Suppressor macrophage treated with lipopolysaccharide for 1 hour (primary cell): Measurements from ENCODE around the gene PLEKHG4B.

Experiments used
- DNase-seq, 3 donors: peaks; one replicate each; pipeline ENCODE4 v3.0.0-alpha.2; 2020 to 2022

Gene PLEKHG4B

DNA sequence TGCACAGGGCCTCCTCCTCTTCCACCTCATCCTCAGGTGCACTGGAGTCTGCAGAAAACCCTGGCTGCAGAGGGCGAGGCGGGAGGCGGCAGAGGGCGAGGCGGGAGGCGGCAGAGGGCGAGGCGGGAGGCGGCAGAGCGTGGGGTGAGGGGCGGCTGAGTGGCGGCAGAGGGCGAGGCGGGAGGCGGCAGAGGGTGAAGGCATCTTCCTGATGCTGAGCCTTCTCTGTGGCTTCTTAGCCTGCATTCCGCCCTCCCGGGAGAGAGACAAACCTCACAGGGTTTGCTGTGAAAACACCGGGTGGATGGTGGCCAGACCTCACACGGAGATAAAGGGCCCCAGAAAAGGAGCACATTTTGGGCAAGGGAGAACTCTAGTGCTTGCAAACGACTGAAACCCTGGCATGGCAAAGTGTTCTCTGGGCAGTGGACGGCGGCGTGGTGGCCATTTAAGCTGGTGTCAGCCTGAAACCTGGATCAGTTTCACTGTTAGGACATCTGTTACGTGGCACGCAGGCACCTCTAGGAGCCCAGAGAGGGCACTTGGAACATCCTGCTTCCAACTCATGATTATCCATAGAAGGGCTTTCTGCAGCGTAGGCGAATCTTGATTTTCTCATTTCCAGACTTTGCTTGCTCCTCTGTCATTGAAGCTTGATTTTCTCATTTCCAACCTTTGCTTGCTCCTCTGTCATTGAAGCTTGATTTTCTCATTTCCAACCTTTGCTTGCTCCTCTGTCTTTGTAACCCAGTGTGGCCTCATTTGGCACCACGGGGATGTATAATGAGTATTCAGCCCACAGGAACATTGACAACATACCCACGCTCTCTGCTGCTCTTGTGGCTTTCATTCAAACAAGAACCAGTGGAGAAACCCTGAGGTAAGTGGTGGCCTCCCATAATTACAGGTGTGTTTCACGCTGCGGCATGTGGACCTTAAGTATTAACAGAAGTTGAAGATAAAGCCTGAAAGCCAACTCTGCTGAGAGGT is 16.3 kb upstream of the PLEKHG4B start:
- no peak for DNase-seq

DNA sequence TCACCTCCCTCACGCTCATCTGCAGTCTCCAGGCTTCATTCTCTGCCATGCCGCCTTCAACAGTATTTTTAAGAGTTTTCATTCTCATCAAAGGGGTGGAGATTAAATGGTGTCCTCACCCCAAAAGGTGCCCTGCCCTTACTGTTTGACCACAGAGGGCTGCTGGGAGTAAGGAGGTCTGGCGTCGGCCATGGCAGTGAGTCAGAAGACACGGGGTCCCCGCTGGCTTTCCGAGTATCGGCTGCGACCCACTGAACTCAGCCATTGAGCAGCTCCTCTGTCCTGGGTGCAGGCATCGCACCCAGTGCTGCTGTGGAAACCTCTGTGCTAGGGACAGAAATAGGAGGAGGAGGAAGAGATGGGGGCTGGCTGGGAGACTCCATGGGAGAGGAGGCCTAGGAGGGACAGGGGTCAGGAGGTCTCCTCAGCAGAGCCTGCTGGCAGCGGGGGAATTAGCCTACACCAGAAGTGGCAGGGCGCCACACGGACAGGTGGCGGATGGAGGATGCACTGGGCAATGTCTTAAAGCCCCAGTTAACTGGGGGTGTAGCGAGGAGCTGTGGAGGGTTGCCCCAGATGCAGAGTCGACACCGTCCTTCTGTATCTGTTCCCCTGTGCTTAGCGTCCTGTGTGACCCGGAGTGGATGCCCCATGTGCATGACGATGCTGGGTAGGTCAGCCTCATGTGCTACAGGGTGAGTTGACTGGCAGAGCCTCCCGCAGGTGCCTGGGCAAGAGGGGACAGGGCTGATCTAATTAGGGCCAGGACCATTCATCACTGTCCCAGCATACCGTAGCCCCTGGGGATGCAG is 15.4 kb upstream of the PLEKHG4B start:
- no peak for DNase-seq

DNA sequence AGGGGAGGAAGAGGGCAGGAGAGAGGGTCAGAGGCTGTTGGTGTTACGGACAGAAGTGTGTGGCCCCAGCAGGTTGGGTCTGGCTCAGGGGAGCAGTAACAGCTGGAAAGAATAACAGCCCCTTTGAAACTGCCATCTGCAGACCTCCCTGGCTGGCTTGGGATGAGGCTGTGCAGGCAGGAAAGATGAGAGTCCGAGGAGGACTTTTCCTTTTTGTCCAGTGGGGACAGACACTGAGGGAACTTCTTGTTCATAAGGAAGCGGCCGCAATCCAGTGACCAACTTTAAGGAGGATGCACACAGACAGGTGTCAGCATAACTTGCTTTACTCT is 14.8 kb upstream of the PLEKHG4B start:
- DNase-seq, result no peak

DNA sequence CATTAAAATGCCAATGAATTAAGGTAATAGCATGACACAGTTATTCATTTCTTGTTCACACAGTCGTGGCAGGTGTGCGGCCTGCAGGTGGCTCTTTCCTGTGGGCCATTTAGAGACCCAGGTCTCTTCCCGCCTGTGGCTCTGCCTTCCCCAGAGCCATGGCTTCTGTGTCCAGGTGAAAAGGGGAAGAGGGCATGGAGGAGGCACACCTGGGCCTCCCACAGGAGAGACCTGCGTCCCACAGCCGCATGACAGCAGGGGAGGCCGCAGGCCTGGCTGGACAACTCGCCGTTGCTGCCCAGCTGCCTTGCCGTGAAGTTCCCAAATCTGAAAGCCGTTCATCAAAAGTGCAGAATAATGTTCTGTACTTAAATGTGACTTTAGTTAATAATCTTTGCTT is 14.4 kb upstream of the PLEKHG4B start:
- DNase-seq, result no peak

DNA sequence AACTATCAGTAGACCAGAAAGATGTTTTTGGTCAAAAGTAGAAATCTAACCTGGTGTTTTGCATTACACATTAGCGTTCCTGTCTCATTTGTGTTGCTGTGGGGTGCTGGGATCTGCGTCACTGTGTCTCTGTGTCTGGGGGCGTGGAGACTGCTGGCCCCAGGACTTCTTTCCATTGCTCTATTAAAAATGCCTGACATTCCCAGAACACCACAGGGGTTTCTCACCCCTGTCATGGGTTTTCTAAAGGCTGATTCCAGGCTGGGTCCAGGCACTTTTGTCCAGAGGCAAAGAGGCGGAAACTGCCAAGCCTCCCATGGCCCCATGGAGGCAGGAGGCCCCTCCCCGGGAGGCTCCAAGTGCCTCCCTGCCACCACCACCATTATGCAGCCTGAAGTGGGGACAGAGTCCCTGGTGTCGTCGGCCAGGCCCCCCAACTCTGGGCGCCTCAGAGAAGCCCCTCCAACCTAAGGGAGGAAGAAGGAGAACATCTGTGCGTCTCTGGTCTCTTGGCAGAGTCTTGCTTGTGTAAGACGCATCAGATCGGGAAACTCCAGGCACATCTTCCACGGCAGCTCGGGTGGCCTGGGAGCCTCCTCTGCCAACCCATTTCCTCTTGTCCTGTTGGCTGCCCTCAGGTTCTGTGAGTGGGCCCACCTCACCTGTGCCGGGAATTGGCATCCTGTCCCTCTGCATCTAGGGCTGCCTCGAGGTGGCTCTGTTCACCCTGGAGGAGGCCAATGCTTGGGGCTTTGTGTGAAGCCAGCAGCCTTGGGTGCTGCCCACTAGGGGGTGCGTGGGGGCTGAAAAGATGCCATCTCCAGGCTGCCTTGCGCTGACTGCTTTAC is 13.8 kb upstream of the PLEKHG4B start:
- DNase-seq, result peak; percentile 22 to 43 (median 23)

DNA sequence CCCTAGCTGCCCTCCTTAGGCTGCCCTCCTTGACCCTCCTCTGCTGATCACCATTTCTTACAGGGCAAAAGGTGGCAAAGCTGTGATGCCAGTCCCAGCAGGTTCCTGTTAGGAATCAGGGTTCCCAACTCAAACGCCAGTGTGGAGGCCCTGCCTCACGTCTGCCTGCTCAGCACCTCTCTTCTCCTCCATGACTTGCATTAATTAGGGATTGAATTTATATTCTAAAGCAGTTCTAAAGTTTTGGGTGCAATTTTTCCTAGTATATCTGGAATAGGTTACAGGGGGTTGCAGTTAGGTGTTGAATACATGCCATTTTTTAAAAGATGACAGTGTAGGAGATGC is 13.2 kb upstream of the PLEKHG4B start:
- no peak for DNase-seq

DNA sequence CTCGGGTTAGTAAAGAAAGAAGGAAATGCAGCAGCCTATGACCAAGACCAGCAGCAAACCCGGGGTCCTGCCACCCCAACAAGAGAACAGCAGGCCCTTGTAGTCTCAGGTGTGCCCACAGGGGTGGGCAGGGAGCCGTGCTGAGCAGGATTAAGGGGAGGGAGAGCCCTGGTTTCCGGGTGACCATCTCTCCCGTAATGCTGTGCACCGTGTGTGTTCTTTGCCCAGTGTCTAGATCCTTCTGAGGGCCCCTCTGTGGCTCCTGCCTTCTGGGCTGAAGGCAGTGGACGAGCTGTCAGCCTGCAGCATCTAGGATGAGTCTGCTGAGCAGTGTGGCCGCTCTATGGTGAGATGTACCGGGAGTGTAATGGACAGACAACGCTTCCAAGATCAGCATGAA is 12.7 kb upstream of the PLEKHG4B start:
- DNase-seq, result no peak

DNA sequence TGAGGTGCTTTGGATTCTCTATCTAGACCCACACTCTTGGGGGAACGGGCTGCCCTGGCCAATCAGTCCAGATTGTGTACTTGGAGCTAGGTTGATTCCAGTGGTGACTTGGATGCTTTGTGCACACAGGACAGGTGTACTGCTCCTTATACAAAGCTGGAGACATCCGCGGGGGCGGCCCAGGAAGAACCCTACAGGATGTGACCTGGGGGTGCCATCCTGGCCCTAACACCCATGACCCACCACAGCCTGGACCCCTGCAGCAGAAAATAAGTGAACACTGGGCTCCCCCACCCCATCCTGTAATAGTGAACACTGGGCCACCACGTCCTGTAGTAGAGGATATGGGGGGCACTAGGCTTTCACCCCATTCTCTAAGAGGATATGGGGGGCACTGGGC is 12.1 kb upstream of the PLEKHG4B start:
- no peak for DNase-seq

DNA sequence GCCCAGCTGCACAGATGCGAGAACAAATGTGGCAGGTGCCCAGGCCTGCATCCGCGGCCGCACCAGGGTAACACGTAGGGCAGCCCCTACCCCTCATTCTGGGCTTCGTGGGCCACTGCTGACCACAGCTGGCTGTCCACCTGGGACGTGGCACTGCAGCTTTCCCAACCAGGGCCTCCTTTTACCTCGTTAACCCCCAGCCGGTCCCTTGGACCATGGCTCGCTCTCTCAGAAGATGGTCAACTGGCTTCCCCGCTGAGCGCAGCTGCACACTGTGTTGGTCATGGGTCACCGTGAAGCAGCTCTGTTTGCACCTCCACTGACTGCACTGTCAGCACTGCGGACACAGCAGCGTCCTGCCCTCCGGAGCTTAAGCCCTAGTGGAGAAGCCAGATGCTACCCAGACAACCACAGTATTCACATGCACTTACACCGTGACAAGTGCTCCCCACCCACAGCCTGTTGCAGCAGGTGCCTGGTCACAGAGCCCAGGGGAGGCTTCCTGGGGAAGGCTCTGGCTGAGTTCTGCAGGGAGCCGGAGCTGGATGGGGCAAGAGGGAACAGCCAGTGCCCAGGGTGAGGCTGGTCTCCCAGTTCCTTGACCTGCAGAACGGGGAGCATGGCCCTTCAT is 10.5 kb upstream of the PLEKHG4B start:
- DNase-seq, result no peak

DNA sequence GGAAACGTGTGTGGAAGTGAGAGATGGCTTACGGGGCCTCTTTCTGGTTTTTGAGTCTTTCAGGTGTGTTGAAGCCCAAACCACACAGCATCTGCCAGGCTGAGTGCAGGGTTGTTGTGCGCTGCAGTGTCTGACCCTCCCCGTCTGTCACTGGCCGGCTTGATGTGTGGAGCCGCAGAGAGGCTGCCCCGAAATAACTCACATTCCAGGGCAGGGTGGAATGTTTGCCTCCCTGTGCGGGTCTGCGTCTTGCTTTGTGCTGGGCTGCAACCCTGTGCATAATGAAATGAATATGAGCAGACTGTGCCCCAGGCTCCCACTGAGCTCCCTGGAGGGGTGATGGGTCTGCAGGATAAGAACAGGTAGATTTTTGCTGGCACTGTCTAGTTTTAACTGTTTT is 9.9 kb upstream of the PLEKHG4B start:
- DNase-seq, result no peak

DNA sequence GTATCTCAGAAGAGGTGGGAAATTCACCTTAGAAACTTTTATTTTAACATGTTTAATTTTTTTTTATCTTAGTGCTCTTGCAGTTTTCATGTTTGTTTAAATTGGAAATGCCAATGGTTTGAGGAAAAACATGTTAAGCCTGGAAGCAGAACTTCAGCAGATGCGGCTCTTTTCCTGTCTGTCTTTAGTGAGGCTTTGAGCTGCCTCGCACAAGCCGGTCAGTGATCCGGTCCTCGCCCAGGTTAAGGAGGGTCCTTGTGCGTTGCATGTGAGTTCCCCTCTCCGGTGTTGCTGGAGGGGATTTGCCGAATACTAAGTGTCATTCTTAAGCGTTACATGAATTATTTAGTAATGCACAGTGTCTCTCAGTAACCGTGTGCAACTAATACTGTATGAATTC is 9.4 kb upstream of the PLEKHG4B start:
- DNase-seq, result no peak

DNA sequence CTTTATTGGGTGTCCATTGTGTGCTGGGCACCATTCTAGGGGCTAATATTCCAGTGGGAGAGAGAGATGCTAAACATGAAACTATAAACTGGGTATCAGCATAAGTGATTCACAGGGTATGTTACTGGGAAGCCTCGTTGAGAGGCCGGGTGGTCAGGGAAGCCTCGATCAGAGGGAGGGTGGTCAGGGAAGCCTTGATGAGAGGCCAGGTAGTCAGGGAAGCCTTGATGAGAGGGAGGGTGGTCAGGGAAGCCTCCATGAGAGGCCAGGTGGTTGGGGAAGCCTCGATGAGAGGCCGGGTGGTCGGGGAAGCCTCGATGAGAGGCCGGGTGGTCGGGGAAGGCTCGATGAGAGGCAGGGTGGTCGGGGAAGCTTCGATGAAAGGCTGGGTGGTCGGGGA is 8.9 kb upstream of the PLEKHG4B start:
- DNase-seq, result no peak

DNA sequence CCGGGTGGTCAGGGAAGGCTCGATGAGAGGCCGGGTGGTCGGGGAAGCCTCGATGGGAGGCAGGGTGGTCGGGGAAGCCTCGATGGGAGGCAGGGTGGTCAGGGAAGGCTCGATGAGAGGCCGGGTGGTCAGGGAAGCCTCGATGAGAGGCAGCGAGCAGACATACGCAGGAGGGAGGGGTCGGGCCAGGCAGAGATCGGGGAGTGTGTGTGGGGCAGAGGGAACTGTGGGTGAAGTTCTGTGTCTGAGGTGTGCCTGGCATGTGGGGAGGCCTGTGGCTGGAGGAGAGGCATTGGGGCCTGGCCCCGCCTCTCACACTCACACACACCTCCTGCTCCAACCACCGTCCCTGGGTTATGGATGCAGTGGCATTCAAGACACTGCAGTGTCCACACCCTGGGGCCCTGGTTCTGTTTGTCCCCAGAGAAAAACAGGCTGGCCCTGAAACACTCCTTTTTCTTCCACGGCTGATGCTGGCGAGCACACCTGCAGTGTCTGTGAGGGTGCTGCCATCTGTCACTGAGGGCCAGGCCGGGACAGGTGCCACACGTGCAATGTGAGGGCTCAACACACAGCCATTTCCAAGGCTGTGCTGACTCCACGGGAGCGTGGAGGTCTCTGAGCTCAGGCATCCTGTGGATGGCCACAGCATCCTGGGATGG is 6.5 kb upstream of the PLEKHG4B start:
- DNase-seq, result no peak

DNA sequence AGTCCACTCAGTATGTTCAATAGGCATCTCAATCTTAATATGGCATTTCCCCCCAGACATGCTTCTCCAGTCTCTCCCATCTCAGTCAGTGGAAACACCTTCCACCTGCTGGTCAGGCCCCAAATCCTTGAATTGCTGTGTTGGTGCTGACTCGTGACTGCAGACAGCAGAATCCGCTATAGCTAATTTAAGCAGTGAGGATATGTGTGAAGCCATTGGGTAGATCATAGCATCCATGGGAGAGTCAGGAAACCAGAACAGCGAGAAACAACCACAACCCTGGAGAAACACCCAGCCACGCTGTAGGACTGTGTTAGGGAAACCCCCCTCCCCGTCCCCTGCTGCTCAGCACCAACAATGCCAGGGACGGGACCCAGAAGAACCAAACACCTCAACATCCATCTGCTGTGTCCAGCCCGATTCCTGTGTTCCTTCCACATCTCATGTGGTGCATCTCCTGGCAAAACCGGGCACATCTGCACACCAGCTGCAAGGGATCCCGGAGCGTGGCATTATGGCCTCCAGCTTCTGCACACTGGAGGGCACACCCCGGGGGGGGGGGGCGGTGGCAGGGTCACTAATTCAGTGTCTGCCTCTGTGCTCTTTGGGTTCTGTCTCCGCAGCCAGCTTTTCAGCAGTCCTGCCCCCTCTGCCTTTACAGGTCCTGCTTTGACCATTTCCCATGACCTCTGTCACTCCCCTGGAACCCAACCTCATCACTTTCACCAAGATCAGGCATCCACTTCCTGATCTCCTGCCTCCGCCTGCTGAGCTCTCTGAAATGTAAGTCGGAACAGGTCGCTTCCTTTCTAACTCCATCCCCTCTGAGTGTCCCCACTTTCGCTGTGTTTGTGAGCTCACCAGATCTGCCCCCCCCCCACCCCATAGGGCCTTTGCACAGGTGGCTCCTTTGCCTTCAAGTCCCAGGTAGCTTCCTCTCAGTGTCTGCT is 2.4 kb upstream of the PLEKHG4B start:
- DNase-seq, result no peak

DNA sequence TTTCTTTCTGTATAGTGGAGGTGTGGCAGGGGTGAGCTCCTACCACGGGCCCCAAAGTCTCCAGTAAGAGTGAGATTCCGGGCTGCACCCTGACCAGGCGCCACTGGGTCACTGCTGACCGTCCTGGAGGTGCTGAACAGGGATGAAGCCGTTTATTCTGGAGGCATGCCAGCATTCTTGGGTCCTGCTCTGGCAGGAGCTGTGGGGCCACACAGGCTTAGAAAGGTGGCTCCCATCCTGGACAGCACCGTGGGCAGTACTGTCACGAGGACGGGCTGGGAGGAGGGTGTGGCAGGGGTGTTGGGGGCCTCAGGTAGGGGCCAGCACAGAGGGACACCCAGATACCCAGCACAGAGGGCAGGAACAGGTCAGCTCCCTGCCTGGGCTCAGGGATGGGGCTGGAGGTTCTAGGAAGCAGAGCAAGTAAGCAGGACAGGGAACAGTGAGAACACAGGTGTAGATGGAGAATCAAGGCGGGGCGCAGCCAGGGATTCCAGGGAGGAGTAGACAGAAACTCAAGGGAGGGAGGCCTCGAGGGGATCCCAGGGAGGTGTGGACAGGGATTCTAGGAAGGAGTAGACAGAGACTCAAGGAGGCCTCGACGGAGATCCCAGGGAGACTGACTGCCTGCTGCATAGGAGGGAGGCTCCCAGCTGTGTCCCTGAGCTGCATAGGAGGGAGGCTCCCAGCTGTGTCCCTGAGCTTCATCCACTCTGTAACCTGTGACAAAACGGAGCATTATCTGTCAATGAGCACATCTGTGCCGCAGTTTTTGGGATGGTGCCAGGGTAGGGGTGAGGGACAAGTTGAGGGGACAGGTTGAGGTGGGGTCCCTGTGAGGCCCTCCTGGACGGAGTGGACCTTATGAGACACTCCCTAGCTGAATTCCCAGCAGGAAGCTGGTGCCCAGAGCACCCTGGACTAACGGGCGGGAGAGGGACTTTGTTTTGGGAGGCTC is 1.1 kb upstream of the PLEKHG4B start:
- no peak for DNase-seq

DNA sequence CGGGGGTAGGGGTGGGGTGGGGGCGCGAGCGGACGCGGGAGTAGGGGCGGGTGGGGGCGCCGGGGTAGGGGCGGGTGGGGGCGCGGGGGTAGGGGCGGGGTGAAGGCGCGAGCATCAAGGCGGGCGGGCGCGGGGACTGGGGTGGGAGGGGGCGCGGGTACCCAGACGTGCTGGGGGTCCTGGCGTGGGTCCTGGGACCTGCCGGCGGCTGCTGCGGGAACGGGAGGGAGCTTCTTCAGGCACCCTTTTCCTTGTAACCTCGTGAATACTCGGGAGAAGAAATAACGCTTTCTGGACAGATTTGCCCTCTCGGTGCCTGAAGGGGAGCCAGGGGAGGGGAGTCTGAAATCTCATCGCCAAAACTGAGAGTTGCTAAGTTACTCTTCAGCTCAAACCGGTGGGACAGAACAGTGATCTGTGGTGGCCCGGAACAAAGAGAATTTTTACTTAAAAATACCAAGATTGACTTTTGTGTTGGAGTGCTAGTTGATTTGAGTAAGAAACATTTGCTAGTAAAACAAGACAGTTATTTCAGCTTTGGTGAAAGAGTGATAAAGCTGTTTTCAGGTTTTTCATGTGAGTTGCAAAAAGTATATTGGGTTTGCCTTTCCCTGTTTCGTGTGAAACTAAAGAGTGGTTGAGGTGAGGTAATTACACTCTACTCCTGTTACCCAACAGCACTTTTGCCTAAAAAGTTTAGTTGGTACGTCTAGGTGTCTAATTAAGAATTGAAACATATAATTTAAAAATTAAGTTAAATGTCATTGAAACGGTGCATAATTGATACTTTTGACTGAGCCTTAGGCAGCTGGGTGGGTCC is 643 bp downstream of the PLEKHG4B start:
- no peak for DNase-seq

DNA sequence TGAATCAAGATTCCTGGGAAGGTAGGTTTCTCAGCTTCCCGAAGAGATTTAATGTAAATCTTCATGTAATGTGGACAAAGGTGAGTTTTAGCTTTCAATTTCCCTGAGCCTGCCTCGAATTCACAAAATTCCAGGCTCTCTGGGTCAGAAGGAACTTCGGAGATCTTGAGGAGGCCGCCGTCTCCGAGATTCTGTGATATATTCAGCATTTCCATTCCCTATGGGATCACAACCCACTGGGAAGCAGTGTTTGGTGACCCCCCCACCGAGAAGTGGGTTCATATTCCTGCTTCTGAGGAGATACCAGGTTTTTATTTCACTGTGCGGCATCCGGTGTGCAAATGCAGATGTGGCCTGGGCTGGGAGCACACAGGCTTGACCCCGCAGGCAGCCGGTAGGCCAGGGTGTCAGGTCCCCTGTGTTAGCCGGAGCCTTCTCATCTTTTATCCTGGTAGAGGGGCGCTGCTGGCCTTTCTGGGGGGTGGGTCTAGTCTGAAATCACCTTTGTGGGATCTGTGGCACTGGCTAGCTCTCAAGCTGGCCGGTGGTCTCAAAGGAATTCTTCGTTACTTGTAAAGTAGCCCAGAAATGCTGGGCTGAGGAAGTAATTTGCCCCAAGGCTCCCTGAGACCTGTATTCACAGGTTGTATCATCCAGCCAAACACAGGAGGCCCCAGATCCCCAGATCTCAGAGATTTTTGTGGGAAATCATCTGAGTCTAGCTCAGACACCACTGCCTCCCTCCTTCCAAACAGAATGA is 1.4 kb downstream of the PLEKHG4B start:
- no peak for DNase-seq
